K562 (cell line): ENCODE results near the gene RABL6. TPM values are rescaled to one million over a fixed set of nuclear protein-coding genes. Genes with fewer than 3 reads are reported as not detected.

Experiments used
- HCFC1 ChIP-seq: IDR thresholded peaks from 2 replicates; pipeline ENCODE4 v1.6.1; 2012; ENCODE audit warnings: low read depth, low read length, improper control_type of control experiment
- HMGXB4 ChIP-seq: sonication (generic); formaldehyde crosslinking; IDR thresholded peaks from 2 replicates; pipeline ENCODE4 v1.8.1; 2023; ENCODE audit warnings: mild to moderate bottlenecking, missing genetic modification reagents
- HNRNPH1 ChIP-seq: fragments of 200-400 bp; formaldehyde crosslinking; optimal IDR thresholded peaks from 2 replicates; pipeline ENCODE3; 2017; ENCODE audit warnings: low read depth, mild to moderate bottlenecking, low read length, moderate library complexity
- KAT7 ChIP-seq: sonication (generic); formaldehyde crosslinking; IDR thresholded peaks from 2 replicates; pipeline ENCODE4 v1.8.0; 2022; ENCODE audit warnings: missing genetic modification reagents, mild to moderate bottlenecking, borderline replicate concordance
- MGA ChIP-seq: fragments of 450-650 bp; IDR thresholded peaks from 2 replicates; pipeline ENCODE4 v1.6.1; 2016; ENCODE audit warnings: mild to moderate bottlenecking, moderate library complexity
- NR4A1 ChIP-seq, 2 experiments: fragments of 250-450 bp in 1 of 2; fragments of 450-650 bp in 1 of 2; sonication (Bioruptor Pico) in 1 of 2; IDR thresholded peaks; 2 replicates each; pipeline versions ENCODE4 v1.4.0 to v1.6.1; 2016 to 2020; ENCODE audit warnings: mild to moderate bottlenecking in 2 of 2, missing compliant biosample characterization in 1 of 2, missing genetic modification characterization in 1 of 2, moderate library complexity in 1 of 2
- PRMT5 ChIP-seq: sonication (generic); formaldehyde crosslinking; IDR thresholded peaks from 2 replicates; pipeline ENCODE4 v1.5.0; 2020; ENCODE audit warnings: missing genetic modification reagents
- PURB ChIP-seq: sonication (generic); formaldehyde crosslinking; IDR thresholded peaks from 2 replicates; pipeline ENCODE4 v1.9.0; 2021; ENCODE audit warnings: low read depth, mild to moderate bottlenecking, missing genetic modification reagents
- RAD21 ChIP-seq, 2 experiments: fragments of 250-450 bp in 1 of 2; fragments of 450-650 bp in 1 of 2; sonication (Bioruptor Pico) in 1 of 2; formaldehyde crosslinking in 1 of 2; IDR thresholded peaks in 1 of 2; conservative IDR thresholded peaks in 1 of 2; 2 replicates each; pipeline versions ENCODE4 v1.4.0 to v1.8.0; 2020 to 2022; ENCODE audit warnings: mild to moderate bottlenecking in 2 of 2, moderate library complexity in 1 of 2
- U2AF1 ChIP-seq: fragments of 200-400 bp; formaldehyde crosslinking; optimal IDR thresholded peaks from 2 replicates; pipeline ENCODE3; 2017; ENCODE audit warnings: mild to moderate bottlenecking, low read depth, low read length, moderate library complexity
- ZKSCAN1 ChIP-seq: fragments of 150-350 bp; IDR thresholded peaks from 2 replicates; pipeline ENCODE4 v1.6.1; 2016; ENCODE audit warnings: low read depth, low read length
- polyA plus RNA-seq, 8 experiments: library from polyadenylated mRNA; depleted of rRNA in 4 of 8; stranded (reverse) in 5 of 8; unstranded in 3 of 8; fragments of >200 nt; fragmentation: Nextera tagmentation in 2 of 8; fragmentation: Illumina TruSeq in 1 of 8; extraction: Ambion mirVana in 2 of 8; extraction: Trizol in 1 of 8; gene quantifications; 2 replicates each; pipeline versions ENCODE4 v1.2.1 to v1.2.3, GENCODE V29; 2011 to 2014; ENCODE audit warnings: inconsistent platforms in 1 of 8, missing spikeins in 1 of 8
- total RNA-seq, 7 experiments: library from RNA; depleted of rRNA in 6 of 7; stranded (reverse); fragments of >200 nt in 6 of 7; fragmentation: Illumina TruSeq in 2 of 7; extraction: Trizol in 2 of 7; gene quantifications; 2 replicates each; pipeline versions ENCODE4 v1.2.1 to v1.2.3, GENCODE V29; 2011 to 2021; ENCODE audit warnings: low replicate concordance in 1 of 7

The RABL6 gene
- total and polyA plus RNA-seq, 9 of the 15 experiments (the other 6 are each of a cell fraction or from before 2014, with no cell fraction given): 5.6 to 181 (median 84.5) TPM

GRCh38 chr9:136791516-136792276, 16.1 kb upstream of the RABL6 start (continued):
- TF ChIP-seq MGA (peak; percentile 53), HMGXB4 (CRISPR knock-in tag) (peak; percentile 98), HCFC1 (0 out of 2 replicates have a peak, but pooled peaks have one; percentile 8), HNRNPH1 (no peak), KAT7 (CRISPR knock-in tag) (peak; percentile 97), NR4A1 (CRISPR knock-in tag; IDR thresholded peaks at IDR 0.05) (peak; percentile 24; the same call in 1 of the 2 replicates), NR4A1 (tag; IDR thresholded peaks at IDR 0.05) (no peak), U2AF1 (no peak), PRMT5 (CRISPR knock-in tag) (0 out of 2 replicates have a peak, but pooled peaks have one; percentile 37), PURB (CRISPR knock-in tag) (no peak), RAD21 (CRISPR knock-in tag; conservative IDR thresholded peaks at IDR 0.05 in 1 of 2, IDR thresholded peaks at IDR 0.05 in 1 of 2) (peak; percentile 38 to 67; a peak in 3 of 4 replicates), ZKSCAN1 (no peak)
